GM12872 (cell line): ENCODE results near the gene DSCAML1.

Experiments used
- CTCF ChIP-seq: IDR thresholded peaks from 3 replicates; pipeline ENCODE4 v1.5.1; 2011; ENCODE audit warnings: low read depth, mild to moderate bottlenecking, low read length, moderate library complexity; ENCODE audit not compliant: insufficient read depth

DSCAML1 gene

GRCh38 chr11:117410861-117411710 lies 385.9 kb downstream of the DSCAML1 start:
- TF ChIP-seq CTCF: no peak

- TF ChIP-seq CTCF: no peak
These were observed 386.8 kb downstream of the DSCAML1 start for GRCh38 chr11:117410238-117410637.

GRCh38 chr11:117409511-117409910 lies 387.5 kb downstream of the DSCAML1 start:
- TF ChIP-seq CTCF: no peak

GRCh38 chr11:117408356-117408755 lies 388.7 kb downstream of the DSCAML1 start:
- TF ChIP-seq CTCF: no peak

- no peak for TF ChIP-seq CTCF
These were observed 390.0 kb downstream of the DSCAML1 start for GRCh38 chr11:117407016-117407415.

GRCh38 chr11:117396970-117397369 lies 400.0 kb downstream of the DSCAML1 start:
- no peak for TF ChIP-seq CTCF

GRCh38 chr11:117395476-117395875 lies 401.5 kb downstream of the DSCAML1 start:
- no peak for TF ChIP-seq CTCF
